GM19240 (cell line): ENCODE results near the gene COL2A1.

Experiments used
- DNase-seq: peaks from one replicate; pipeline ENCODE4 v3.0.0; 2011; ENCODE audit warnings: low spot score; ENCODE audit not compliant: insufficient read length

The COL2A1 gene

GRCh38 chr12:47990351-47991105 lies 13.7 kb downstream of the COL2A1 start:
- DNase-seq, result peak; percentile 58

GRCh38 chr12:47989666-47990065 lies 14.6 kb downstream of the COL2A1 start:
- no peak for DNase-seq

DNA sequence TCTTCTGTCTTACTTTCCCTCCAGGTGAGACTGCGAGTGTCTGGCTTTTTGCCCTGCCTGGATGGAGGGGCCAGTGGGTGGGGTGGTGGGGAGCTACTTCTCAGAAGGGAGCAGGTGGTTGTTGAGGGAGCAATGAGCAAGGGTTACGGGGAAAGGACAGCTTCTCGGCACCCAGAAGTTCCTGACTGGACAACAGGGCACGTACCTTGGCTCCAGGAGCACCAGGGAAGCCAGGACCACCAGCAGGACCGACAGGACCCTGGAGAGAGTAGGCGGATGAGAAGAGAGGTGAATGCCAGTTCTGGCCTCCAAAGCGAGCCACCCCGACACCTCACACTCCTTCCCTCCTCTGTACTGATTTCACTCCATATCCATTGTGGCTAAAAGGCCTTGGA lies 15.3 kb downstream of the COL2A1 start:
- DNase-seq, result no peak

GRCh38 chr12:47988073-47989022 lies 15.9 kb downstream of the COL2A1 start:
- DNase-seq, result no peak

DNA sequence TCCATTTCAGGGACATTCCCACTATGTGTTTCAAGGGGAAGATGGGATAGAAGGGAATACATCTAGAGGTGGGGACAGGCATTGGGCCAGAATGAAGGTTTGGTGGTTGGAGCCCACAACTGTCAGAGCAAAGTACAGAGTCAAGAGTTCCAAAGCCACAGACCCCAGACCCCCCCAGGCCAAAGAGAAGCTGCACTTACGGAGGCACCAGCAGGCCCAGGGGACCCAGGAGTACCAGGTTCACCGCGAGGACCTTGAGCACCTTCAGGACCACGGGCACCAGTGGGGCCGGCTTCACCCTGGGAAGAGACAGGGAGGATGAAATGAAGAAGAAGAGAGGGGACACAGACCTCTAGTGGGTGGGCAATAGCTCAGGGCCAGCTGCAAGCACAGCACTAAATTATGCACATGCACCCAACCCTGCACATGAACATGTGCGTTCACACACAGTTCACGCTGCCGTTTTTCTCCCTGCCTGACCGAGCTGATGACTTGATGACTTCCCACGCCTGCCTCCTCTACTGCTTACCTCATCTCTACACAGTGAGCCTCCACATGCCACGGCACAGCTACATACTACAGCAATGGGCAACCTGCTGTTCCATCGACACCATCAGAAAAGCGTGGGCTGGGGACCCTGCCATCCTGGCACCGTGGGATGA lies 16.7 kb downstream of the COL2A1 start:
- DNase-seq, result no peak

GRCh38 chr12:47986832-47987231 lies 17.4 kb downstream of the COL2A1 start:
- no peak for DNase-seq

DNA sequence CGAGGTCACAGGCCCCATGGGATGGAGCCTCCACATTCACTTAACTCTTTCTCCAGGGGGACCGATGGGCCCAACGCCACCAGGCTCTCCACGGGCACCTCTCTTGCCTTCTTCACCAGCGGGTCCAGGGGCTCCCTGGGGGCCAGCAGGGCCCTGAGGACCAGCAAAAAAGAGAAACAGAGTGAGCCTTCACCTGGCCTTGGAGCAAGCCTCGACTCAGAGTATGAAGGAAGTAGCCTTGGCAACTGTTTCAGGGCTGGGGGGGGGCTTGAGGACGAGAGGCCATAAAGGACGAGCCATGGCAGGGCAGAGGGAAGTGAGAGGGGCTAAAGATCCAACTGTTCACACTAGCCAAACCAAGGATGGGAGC lies 18.0 kb downstream of the COL2A1 start:
- DNase-seq, result no peak

- DNase-seq, result no peak
Observed at GRCh38 chr12:47985596-47986290, 18.5 kb downstream of the COL2A1 start.

GRCh38 chr12:47984331-47984801 lies 19.9 kb downstream of the COL2A1 start:
- no peak for DNase-seq

DNA sequence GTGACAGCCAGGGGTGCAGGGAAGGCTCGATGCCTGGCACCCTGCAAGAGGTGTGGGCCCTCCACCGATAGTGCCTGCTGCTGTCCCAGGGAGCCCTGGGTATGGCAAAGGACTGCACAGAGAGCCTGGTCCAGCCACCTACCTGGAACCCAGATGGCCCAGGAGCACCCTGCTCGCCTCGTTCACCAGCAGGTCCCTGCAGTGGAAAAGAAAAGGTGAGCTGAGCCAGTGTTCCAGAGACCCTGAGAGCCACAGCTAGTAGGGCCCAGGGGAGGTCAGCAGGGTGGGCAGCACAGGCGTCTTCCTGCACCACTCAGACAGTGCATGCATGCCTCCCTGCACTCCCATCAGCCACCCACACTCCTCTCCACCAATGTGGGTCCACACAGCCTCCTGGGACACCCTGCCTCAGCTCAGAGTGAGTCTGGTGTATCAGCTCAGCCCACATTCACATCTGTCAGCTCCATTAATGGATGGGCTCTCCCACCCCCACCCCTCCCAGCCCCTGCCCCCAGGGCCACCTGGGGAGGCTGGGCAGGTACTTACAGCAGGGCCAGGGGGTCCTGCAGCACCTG lies 20.6 kb downstream of the COL2A1 start:
- no peak for DNase-seq

GRCh38 chr12:47982770-47983169 lies 21.5 kb downstream of the COL2A1 start:
- DNase-seq, result no peak

- DNase-seq, result no peak
Observed at GRCh38 chr12:47982311-47982710, 22.0 kb downstream of the COL2A1 start.

DNA sequence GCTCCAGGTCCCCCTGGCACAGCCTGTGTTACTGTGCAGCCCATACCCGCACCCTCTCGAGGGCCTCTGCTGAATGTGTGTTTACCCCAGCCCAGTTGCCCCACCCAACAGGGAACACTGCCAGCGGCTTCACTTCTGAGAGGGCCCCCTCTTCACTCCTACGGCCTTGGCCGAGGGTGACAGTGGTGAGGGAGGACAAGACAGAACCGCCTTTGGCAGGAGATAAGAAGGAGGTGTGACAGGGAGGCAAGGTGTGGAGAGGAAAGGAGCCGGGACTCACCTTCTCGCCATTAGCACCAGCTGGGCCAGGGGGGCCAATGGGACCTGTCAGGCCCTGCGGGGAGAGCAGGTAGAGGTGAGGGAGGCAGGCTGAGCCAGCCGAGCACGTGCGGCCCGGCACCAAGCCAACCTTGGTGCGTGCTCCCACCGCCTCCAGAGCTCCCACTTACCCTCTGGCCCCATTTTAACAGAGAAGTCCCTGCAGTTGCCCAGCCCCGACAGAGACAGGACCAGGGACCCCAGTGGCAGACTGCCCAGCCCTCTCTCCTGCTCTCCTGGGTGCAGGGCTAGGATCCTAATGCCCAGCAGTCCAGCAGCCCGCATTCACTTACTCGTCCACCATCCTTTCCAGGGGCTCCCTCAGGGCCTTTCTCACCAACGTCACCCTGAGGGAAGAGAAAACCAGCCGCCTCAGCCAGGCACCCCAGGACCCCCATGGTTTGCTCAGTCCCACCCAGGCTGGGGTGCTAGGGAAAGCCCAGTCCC lies 22.6 kb downstream of the COL2A1 start:
- no peak for DNase-seq

- no peak for DNase-seq
Observed at GRCh38 chr12:47980779-47981495, 23.3 kb downstream of the COL2A1 start.

DNA sequence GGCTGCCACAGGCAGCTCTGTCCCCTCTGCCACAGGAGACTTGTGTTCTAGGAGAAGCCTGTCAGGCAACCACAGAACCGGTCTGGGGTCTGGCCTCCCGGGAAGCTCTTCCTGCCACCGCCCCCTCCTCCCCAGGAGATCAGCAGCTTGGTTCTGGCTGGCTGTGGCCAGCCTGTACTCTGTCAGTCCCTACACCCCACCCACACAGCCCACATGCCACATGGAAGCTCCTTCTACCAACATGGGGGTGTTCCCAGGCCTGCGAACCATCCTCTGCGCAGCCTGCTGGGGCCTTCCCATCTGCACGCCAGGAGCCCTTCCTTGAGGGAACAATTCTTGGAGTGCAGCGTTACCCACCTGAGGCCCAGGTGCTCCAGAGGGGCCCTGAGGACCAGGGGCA lies 24.1 kb downstream of the COL2A1 start:
- DNase-seq, result no peak

- no peak for DNase-seq
Observed at GRCh38 chr12:47979686-47980085, 24.6 kb downstream of the COL2A1 start.

DNA sequence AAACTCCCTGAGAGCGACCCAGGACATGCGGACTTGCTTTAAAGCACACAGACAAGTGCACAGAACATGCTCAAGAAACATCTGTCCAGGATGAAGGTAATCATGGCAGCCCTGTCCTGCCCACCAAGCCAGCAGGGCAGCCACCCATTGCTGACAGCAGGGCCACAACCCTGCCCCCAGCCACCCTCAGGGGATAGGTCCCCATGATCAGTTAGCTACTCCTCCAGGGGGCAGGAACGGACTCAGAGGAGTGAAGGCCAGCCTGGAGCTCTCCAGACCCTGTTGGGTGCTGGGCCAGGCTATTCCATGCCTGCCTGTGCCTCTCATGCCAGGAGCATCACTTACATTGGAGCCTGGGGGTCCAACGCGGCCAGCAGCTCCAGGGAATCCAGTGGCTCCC lies 25.1 kb downstream of the COL2A1 start:
- no peak for DNase-seq

- no peak for DNase-seq
Observed at GRCh38 chr12:47978598-47978873, 25.7 kb downstream of the COL2A1 start.

DNA sequence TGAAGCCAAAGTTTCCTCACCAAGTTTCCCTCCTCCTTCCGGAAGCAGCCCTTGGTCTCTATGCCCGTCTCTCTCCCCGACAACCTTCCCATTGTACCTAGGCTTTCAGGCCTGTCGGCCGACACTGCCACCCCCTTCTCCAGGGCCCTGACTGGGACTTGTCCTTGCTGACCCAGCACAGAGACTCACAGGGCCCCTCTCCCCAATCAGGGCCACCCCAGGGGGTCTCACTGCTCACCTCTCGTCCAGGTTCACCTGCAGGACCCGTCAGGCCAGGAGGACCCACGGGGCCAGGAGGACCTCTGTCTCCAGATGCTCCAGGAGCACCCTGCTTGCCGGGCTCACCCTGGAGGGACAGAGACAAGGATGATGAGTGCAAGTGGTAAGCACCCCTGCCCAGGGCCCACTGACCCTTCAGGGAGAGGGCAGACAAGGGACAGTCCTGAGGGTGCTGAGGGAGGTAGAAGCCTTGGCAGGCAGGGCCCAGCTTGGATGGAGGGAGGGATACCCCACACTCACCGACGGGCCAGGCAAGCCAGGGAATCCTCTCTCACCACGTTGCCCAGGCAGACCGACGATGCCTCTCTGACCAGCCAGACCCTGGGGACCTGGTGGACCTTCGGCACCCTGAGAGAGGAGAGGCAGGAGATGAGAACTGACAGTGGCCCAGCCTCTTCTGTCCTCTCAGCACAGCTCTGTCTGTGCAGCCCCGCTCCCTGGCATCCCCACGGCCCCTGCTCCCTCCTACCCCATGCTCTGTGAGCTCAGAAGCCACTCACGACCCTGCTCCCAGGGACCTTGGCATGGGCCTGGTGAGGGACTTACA lies 26.3 kb downstream of the COL2A1 start:
- no peak for DNase-seq
